Thoracic aorta (tissue), 2 donors: ENCODE measurements around the gene MIPOL1. TPM values are rescaled to one million over a fixed set of nuclear protein-coding genes. Genes with fewer than 3 reads are reported as not detected.

ENCODE experiments used
- ATAC-seq: fragments of 150-250 bp; one replicate; pipeline ENCODE4 v1.8.0; 2017; ENCODE audit warnings: low read depth; ENCODE audit not compliant: insufficient number of reproducible peaks, low FRiP score
- DNase-seq: peaks from one replicate; pipeline ENCODE4 v3.0.0-alpha.2; 2020; ENCODE audit warnings: low spot score
- H3K27ac ChIP-seq, 2 donors: fragments of 200-600 bp; sonication (generic); 1 replicate in 1 of 2; 2 replicates in 1 of 2; pipeline ENCODE4 v1.5.1; 2016; ENCODE audit warnings: mild to moderate bottlenecking in 2 of 2, moderate library complexity in 2 of 2
- H3K27me3 ChIP-seq: fragments of 200-600 bp; sonication (generic); replicated peaks from 2 replicates; pipeline ENCODE4 v1.6.0; 2016; ENCODE audit warnings: mild to moderate bottlenecking; ENCODE audit not compliant: insufficient read depth
- H3K36me3 ChIP-seq: fragments of 200-600 bp; sonication (generic); one replicate; pipeline ENCODE4 v1.5.1; 2016
- H3K4me1 ChIP-seq, 2 donors: fragments of 200-600 bp; sonication (generic); 1 replicate in 1 of 2; 2 replicates in 1 of 2; pipeline versions ENCODE4 v1.5.1 to v1.6.0; 2016; ENCODE audit warnings: low read depth in 2 of 2, mild to moderate bottlenecking in 1 of 2; ENCODE audit not compliant: control insufficient read depth in 1 of 2
- H3K4me3 ChIP-seq: fragments of 200-600 bp; sonication (generic); 2 replicates; pipeline ENCODE4 v1.5.1; 2016; ENCODE audit warnings: mild to moderate bottlenecking
- H3K9me3 ChIP-seq: fragments of 200-600 bp; sonication (generic); 2 replicates; pipeline ENCODE4 v1.5.1; 2016
- CTCF ChIP-seq: fragments of 200-600 bp; sonication (generic); IDR thresholded peaks from one replicate; pipeline ENCODE4 v1.5.1; 2019; ENCODE audit warnings: antibody characterized with exemption
- total RNA-seq, 2 donors: library from RNA; depleted of rRNA; stranded (reverse); fragments of >200 nt; gene quantifications; one replicate each; pipeline versions ENCODE4 v1.1.0 to v1.2.3, GENCODE V29; 2016

Gene MIPOL1
- total RNA-seq, 2 donors from 2014 or later: 13.1 to 16.8 TPM

- peaks cover 0 to 4% of the 10 kb centered on the region in 2 donors for H3K4me1 ChIP-seq
- no peak overlapping the region for H3K27ac ChIP-seq
- no peaks in the 10 kb centered on the region for H3K36me3 ChIP-seq
- ATAC-seq: no peak
- no peaks in the 10 kb centered on the region for H3K9me3 ChIP-seq
- DNase-seq: no peak
- no peak for TF ChIP-seq CTCF
- H3K4me3 ChIP-seq: no peak overlapping the region
- no peaks in the 10 kb centered on the region for H3K27me3 ChIP-seq
Measured at GRCh38 chr14:37422319-37422718, 224.6 kb downstream of the MIPOL1 start.

- DNase-seq: no peak
- Histone ChIP-seq H3K4me3 (no peak overlapping the region), H3K27me3 (no peaks in the 10 kb centered on the region), H3K9me3 (no peaks in the 10 kb centered on the region), H3K4me1 (peaks cover 0 to 4% of the 10 kb centered on the region in 2 donors), H3K36me3 (no peaks in the 10 kb centered on the region), H3K27ac (no peak overlapping the region)
- no peak for TF ChIP-seq CTCF
- ATAC-seq: no peak
Measured at GRCh38 chr14:37422748-37423147, 225.0 kb downstream of the MIPOL1 start.

- DNase-seq (no peak), ATAC-seq (no peak)
- Histone ChIP-seq H3K36me3 (no peaks in the 10 kb centered on the region), H3K4me1 (no peaks in the 10 kb centered on the region), H3K27me3 (no peaks in the 10 kb centered on the region), H3K4me3 (no peak overlapping the region), H3K9me3 (no peaks in the 10 kb centered on the region), H3K27ac (no peak overlapping the region)
- no peak for TF ChIP-seq CTCF
Measured at GRCh38 chr14:37428954-37429353, 231.2 kb downstream of the MIPOL1 start.

GRCh38 chr14:37429618-37430017 is 231.9 kb downstream of the MIPOL1 start:
- DNase-seq (no peak), ATAC-seq (no peak)
- Histone ChIP-seq H3K27ac (no peak overlapping the region), H3K27me3 (no peaks in the 10 kb centered on the region), H3K9me3 (no peaks in the 10 kb centered on the region), H3K4me3 (no peak overlapping the region), H3K36me3 (no peaks in the 10 kb centered on the region), H3K4me1 (no peaks in the 10 kb centered on the region)
- no peak for TF ChIP-seq CTCF

- TF ChIP-seq CTCF: no peak
- Histone ChIP-seq H3K4me3 (no peak overlapping the region), H3K27me3 (no peaks in the 10 kb centered on the region), H3K36me3 (no peaks in the 10 kb centered on the region), H3K9me3 (no peaks in the 10 kb centered on the region), H3K4me1 (no peaks in the 10 kb centered on the region), H3K27ac (no peak overlapping the region)
- ATAC-seq: no peak
- DNase-seq: no peak
Measured at GRCh38 chr14:37434867-37435266, 237.1 kb downstream of the MIPOL1 start.
